ENCODE measurements around the gene GNAO1. TPM values are rescaled to one million over a fixed set of nuclear protein-coding genes. Genes with fewer than 3 reads are reported as not detected.

The GNAO1 gene
- total and polyA plus RNA-seq, 9 donors = 0.72 to 5.6 (median 2.7) TPM

DNA sequence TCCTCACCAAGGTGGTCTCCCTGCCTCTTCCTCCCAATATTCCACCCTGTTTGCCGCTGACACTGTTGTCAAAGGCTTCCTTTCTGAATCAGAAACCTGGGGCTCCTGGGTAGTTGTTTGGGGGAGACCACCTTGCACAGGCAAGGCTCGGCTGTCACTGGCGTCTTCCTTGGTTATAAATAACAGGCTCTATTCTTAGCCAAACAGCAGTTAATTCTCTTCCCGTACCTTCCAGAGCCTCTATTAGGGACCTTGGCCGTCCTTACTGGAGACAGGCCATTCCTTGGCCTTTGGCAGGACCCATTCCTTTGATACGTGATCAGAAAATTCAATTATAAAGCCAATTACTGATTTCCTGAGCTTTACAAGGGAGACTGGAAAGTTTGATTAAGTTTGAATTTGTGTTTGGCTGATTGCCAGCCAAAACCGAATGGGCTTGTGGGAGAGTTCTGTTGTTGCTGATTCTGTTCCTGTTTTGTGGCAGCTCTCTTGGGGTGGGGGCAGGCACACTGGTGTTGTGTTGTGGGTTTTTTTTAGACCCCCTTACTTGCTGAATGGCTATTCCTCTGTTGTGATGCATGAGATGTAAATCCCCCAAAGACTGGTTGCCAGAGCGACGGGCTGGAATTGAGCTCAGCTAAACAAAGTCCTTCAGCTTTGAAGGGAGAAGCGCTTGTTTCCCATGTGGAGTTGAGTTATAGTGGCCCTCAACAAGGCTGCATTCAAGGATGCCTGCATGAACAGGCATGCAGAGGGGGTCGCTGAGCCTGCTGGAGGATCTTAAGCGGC, 104.6 kb downstream of the GNAO1 start:
- Histone ChIP-seq H3K27ac (no peak overlapping the region), H3K4me1 (ENCODE audit: insufficient read depth) (no peaks in the 10 kb centered on the region), H3K4me3 (no peak overlapping the region), H3K36me3 (no peaks in the 10 kb centered on the region), H3K9me3 (no peaks in the 10 kb centered on the region), H3K27me3 (no peaks in the 10 kb centered on the region)
- intact Hi-C loops (cut with DNase I) = no loop called here
- TF ChIP-seq POLR2A (IDR thresholded peaks at IDR 0.05) (no peak), EP300 (IDR thresholded peaks at IDR 0.05) (no peak)
- TF ChIP-seq, protein P1, sequence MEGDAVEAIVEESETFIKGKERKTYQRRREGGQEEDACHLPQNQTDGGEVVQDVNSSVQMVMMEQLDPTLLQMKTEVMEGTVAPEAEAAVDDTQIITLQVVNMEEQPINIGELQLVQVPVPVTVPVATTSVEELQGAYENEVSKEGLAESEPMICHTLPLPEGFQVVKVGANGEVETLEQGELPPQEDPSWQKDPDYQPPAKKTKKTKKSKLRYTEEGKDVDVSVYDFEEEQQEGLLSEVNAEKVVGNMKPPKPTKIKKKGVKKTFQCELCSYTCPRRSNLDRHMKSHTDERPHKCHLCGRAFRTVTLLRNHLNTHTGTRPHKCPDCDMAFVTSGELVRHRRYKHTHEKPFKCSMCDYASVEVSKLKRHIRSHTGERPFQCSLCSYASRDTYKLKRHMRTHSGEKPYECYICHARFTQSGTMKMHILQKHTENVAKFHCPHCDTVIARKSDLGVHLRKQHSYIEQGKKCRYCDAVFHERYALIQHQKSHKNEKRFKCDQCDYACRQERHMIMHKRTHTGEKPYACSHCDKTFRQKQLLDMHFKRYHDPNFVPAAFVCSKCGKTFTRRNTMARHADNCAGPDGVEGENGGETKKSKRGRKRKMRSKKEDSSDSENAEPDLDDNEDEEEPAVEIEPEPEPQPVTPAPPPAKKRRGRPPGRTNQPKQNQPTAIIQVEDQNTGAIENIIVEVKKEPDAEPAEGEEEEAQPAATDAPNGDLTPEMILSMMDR (IDR thresholded peaks at IDR 0.05) = no peak
- no peak for DNase-seq
- 67 to 76% (median 75%) methylated on average over 12 of the region's 12 CpGs for WGBS, 3 donors

DNA sequence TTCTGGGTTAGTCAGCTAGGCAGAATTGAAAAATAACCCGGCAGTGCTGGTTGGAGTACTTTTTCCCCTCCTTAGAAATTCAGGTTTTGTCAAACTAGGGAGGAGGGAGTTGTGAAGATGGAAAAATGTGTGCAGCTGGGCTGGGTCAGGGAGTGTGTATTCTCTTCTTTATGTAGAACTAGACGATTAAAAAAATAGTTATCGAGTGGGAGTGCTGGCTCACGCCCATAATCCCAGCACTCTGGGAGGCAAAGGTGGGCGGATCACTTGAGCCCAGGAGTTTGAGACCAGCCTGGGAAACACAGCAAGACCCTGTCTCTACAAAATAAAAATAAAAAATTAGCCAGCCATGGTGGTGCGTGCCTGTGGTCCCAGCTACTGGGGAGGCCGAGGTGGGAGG, 106.4 kb downstream of the GNAO1 start:
- DNase-seq = no peak
- Histone ChIP-seq H3K27ac (no peak overlapping the region), H3K4me3 (no peak overlapping the region), H3K27me3 (no peaks in the 10 kb centered on the region), H3K4me1 (ENCODE audit: insufficient read depth) (no peaks in the 10 kb centered on the region), H3K9me3 (no peaks in the 10 kb centered on the region), H3K36me3 (no peaks in the 10 kb centered on the region)
- intact Hi-C loops (cut with DNase I) = no loop called here
- TF ChIP-seq POLR2A (IDR thresholded peaks at IDR 0.05) = no peak
- TF ChIP-seq, protein P1 (IDR thresholded peaks at IDR 0.05) = no peak
- TF ChIP-seq EP300 (IDR thresholded peaks at IDR 0.05) = no peak
- WGBS, 3 donors = 39 to 41% (median 40%) methylated on average over 7 of the region's 7 CpGs

DNA sequence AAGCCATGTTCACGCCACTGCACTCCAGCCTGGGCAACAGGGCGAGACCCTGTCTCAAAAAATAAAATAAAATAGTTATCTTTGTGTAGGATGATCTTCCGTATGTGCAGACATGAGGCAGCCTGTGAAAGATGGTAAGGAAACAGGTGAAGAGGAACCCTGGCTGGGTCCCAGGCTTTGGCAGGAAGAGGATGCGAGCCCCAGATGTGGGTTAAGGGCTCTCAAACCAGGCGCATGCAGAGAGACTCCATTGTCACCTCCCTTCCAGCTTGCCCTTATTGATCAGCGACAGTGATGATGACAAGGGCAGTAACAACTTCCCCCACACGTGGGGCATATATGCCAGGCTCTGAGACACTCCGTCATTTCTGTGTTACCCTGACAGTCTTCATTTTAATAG, 106.8 kb downstream of the GNAO1 start:
- intact Hi-C loops (cut with DNase I) = no loop called here
- 84 to 88% (median 85%) methylated on average over 8 of the region's 8 CpGs for WGBS, 3 donors
- no peak for TF ChIP-seq POLR2A (IDR thresholded peaks at IDR 0.05)
- H3K36me3 ChIP-seq = no peaks in the 10 kb centered on the region
- no peaks in the 10 kb centered on the region for H3K27me3 ChIP-seq
- no peak overlapping the region for H3K27ac ChIP-seq
- no peak for DNase-seq
- no peak overlapping the region for H3K4me3 ChIP-seq
- H3K4me1 ChIP-seq (ENCODE audit: insufficient read depth) = no peaks in the 10 kb centered on the region
- H3K9me3 ChIP-seq = no peaks in the 10 kb centered on the region

DNA sequence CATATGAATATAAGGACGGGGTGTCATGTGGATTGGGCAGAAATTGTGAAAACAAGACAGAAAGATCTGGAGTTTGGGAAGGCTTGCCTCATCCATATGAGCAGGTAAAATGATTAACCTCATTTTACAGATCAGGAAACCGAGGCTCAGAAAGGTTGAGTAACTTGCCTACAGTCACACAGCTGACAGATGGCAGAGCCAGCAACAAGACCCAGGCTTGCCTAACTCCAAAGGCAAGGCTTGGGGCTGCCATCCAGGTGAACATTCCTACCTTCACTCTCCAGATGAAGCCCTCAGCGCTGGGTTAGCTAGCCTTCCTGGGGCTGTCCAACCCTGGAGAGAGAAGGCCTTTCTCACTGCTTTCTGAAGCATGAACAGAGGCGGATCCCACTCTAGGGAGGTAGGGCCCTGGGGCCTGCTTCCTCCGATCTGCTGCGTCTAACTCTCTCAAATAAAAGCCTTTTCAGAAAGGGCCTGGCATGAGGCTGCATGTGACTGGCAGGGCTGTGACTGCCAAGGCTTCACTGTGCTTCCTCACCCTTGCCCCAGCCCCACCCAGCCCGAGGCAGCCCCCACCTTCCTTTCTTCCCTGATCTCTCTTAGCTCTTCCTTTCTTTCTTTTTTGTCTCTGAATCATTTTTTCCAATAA, 107.8 kb downstream of the GNAO1 start:
- Histone ChIP-seq H3K9me3 (no peaks in the 10 kb centered on the region), H3K4me1 (ENCODE audit: insufficient read depth) (no peaks in the 10 kb centered on the region), H3K27me3 (no peaks in the 10 kb centered on the region), H3K27ac (no peak overlapping the region), H3K36me3 (no peaks in the 10 kb centered on the region), H3K4me3 (no peak overlapping the region)
- intact Hi-C loops (cut with DNase I) = no loop called here
- 79 to 87% (median 85%) methylated on average over 7 of the region's 7 CpGs for WGBS, 3 donors
- TF ChIP-seq POLR2A (IDR thresholded peaks at IDR 0.05) (no peak), EP300 (IDR thresholded peaks at IDR 0.05) (no peak)
- TF ChIP-seq, protein P1 (IDR thresholded peaks at IDR 0.05) = no peak
- no peak for DNase-seq

DNA sequence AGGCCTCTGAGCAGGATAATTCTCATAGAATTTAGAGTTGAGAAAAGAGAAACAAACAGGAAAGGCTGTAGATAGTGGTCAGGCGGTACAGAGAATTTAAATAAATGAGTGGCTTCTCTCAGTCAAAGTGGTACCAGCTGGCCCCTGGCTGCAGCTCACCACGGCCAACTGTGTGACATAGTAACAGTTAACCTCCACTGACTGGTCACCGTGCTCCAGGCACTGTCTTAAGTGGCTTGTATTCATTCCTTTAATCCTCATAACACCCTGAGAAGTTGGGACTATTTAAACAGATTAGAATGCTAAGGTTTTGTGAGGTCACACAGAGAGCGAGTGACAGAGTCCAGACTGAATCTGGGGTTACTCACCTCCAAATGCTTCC, 108.9 kb downstream of the GNAO1 start:
- intact Hi-C loops (cut with DNase I) = no loop called here
- H3K4me3 ChIP-seq = no peak overlapping the region
- no peak overlapping the region for H3K27ac ChIP-seq
- TF ChIP-seq, protein P1 (IDR thresholded peaks at IDR 0.05) = no peak
- TF ChIP-seq POLR2A (IDR thresholded peaks at IDR 0.05) = no peak
- no peak for TF ChIP-seq EP300 (IDR thresholded peaks at IDR 0.05)
- 53 to 76% (median 74%) methylated on average over 4 of the region's 4 CpGs for WGBS, 3 donors
- no peak for DNase-seq
- H3K27me3 ChIP-seq = no peaks in the 10 kb centered on the region
- no peaks in the 10 kb centered on the region for H3K9me3 ChIP-seq
- H3K4me1 ChIP-seq (ENCODE audit: insufficient read depth) = no peaks in the 10 kb centered on the region
- no peaks in the 10 kb centered on the region for H3K36me3 ChIP-seq
